Measurements from ENCODE around the gene CFAP61.
"Not testable (repeated sequence)": the region's sequence is repeated elsewhere in the genome, so short reads cannot be mapped to it uniquely, and the experiment has no call there.

CFAP61 gene

DNA sequence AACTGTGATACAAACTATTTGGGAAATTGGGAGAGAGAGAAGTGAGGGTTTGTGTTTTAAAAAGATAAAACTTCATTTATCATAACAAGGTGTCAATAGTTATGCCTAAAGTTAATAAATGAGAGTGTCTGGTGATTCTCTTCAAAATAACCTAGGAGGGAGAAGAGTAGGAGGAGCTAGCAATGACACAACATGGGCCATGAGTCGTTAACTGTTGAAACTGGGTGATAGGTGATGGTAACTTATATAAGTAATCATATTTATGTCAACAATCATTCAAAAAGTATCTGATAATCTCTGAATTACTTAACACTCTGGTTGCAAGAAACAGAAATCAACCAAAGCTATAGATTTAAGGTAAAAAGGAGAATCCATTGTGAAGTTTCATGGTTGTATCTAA is 268.8 kb downstream of the CFAP61 start:
- DNase-seq (ENCODE audit: low read depth in 2 of 2): no peak

DNA sequence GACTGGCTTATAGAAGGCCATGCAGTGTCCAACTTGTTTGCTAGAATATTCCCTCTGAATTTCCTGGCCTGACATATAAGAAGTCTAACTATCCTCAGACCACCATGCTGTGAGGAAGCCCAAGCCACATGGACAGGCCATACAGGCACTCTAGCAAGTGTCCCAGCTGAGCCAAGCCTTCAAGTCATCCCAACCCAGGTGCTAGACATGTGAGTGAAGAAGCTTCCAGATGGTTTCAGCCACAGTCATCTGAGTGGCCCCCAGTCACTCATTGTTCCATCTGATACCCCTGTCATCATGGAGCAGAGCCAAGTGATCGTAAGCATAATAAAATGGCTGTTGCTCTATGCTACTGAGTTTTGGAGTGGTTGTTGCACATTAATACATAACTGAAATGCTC is 269.6 kb downstream of the CFAP61 start:
- DNase-seq (ENCODE audit: low read depth in 2 of 2): no peak

DNA sequence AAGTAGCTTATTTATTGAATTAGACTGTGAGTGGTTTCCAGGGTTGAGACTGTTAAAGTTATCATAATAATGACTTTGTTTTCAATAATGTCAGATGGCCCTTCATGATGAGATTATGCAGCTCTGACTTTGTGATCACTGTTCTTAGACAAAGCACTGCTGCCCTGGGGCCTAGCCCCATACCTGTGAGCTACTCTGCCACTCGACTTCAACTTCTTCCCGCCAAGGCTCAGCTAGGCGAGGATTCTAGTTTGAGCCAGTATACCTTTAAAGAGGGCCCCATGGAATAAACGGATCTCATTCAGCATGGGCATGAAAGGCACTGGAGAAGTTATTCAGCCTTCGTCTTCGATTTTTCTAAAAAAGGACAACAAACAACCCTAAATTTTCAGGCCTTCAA is 270.6 kb downstream of the CFAP61 start:
- no peak for DNase-seq (ENCODE audit: low read depth in 2 of 2)

DNA sequence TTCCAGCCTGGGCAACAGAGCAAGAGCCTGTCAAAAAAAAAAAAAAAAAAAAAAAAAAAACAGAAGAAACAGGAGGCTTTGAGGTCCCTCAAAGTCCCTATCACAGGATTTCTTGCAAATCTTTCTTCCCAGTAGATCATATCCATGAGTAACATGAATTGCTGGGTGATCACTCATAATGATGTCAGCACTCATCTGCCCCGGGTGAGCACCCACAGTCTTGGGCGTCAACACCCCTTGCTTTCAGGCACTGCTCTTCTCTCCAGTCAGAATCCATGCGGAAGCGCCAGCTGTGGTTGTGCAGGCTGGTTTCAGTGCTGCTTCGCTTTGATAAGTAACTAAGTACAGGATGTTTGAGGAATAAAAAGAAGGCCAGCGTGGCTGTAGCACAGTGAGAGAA is 275.4 kb downstream of the CFAP61 start:
- no peak for DNase-seq (ENCODE audit: low read depth in 2 of 2)

DNA sequence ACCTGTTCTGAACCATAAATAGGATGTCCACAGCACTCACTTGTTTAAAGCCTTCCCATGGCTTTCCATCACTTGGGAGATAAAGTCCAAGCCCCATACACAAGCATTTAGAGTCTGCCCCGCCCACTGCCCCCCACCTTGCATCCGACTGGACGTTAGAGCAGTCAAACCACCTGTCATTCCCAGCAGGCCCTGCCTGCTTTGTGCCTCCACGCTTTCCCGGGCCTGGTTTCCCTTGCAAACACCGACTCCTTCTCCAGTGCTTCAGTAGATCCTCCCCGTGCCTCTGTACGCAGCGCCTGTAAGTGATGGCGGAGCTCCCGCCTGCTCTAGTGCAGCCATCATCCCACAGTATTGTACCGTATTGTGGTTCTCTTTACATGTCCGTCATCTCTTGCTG is 277.2 kb downstream of the CFAP61 start:
- DNase-seq (ENCODE audit: low read depth in 2 of 2): no peak

DNA sequence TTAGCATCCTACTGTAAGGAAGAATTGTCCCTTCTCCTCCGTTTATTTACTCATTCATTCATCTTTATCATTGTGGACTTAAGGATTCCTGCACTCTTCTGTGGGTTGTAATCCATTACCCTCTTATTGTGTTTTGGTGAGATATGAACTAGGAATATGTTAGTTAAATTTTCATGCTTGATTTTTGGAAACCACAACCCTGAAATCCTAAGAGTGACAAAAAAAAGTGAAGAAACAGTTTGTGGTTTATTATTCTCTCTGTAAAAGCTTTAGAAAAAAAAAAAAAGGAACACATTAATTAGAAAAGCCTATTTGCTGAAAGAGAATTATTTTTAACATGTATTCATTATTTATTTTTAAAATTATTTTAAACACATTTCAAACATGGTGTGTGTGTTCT is 278.8 kb downstream of the CFAP61 start:
- no peak for DNase-seq (ENCODE audit: low read depth in 2 of 2)

DNA sequence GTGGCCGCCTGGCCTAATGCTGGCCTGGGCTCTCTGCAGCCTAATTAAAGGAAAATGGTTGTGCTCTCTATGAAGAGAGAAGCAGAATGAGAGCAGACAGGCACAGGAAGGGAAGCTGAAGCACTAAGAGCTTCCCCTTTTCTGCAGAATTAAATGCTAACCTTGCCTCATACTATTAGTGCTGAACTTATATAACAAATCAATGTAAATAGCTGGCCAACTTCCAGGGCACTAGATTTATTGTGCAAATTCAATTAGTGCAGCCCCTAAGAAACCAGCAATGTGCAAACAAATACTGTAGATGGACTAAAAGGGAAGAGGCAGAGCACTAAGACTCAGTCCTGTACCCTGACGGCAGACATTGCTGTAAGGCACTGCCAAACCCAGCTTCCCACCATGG is 279.5 kb downstream of the CFAP61 start:
- DNase-seq (ENCODE audit: low read depth in 2 of 2): no peak

DNA sequence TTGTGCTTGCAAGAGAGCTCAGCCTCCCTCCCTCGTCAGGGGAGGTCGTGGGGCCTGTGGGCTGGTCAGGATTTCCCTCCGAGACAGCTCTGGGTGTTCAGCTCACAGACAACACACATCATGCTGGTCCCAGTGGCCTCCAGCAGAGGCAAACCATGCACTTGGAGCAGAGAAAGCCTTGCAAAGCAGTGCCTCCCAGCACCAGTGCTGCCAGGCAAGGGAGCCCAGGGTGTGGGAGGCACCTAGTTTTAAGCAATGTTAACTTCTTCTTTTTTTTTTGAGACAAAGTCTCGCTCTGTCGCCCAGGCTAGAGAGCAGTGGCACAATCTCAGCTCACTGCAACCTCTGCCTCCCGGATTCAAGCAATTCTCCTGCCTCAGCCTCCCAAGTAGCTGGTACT is 281.5 kb downstream of the CFAP61 start:
- DNase-seq (ENCODE audit: low read depth in 2 of 2): no peak

DNA sequence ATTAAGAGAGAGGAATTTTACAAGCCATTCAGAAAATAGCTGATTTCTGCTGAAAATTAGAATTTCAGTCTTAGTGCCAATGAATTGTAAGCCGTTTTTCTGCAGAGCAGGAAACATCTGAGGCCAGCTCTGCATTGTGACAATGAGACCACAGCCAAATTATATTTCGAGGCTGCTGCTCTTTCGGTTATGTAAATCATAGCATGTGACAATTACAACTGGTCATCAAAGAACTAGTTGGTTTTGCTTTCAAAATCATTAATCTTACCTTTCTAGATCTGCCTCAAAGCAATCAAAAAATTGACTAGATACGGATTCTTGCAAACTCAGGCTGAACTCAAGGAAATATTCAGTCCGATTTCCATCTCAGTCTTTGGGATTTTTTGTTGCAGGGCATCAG is 282.2 kb downstream of the CFAP61 start:
- no peak for DNase-seq (ENCODE audit: low read depth in 2 of 2)

DNA sequence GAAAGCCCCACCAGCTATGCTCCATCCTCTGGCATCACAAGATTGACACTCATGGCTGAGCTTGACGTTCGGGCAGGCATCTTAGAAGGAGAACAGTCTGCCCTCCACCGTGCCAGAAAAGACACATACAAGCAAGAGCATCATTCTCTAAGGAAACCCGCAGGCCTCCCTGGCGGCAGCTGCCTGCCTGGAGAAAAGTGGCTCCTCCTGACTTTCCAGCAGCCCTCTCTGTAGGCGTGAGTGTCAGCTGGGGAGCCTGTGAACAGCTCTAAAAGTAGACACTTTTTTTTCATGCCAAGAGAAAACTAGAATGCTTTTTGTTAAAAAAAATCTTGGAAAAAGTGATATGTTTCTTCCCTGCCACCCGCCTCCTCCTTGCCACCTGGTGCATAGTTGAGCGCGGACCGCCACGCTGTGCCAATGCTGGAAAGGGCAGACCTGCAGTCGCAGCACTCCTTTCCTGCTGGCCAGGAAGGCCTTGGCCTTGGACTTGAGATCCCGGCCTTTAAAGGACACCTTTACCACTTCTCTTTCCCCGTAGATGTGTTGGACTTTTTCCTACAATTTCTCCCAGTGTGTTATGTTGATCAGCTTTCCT is 285.9 kb downstream of the CFAP61 start:
- no peak for DNase-seq (ENCODE audit: low read depth in 2 of 2)

DNA sequence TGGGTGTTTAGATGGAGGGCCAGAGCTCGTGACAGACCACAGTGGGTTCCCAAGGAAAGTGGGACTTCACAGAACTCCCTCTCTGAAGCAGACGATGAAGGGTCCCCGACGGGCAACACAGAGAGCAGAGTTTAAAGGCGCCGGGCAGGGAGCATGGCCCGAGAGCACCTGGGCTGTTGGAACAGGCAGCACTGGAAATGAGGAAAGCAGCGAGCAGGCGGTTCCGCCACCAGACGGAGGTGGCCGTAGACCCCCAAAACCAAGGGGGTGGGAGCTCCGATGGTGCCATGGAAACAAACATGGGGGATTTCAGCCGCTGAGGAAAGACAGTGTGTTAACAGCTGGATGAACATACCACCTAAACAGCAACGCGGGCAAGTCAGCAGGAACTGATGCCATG is 288.1 kb downstream of the CFAP61 start:
- DNase-seq (ENCODE audit: low read depth in 2 of 2): no peak

DNA sequence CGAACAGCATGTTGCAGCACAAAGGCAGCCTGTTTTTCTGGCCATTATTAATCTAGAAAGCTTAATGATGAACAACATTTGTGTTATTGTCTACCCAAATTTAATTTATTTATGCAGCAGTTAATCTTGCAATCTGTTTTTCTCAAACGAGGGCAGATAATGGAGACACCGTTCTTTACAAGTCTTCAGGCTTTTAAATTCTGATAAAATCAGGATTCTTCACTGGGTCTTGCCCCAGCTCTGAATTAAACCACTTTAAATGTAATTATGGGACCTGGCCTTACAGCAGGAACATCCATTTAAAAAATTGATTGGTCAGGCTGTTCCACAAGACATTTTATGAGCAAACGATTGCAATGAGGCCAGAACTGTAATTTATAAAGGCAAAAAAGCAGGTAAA is 289.0 kb downstream of the CFAP61 start:
- DNase-seq (ENCODE audit: low read depth in 2 of 2): no peak

DNA sequence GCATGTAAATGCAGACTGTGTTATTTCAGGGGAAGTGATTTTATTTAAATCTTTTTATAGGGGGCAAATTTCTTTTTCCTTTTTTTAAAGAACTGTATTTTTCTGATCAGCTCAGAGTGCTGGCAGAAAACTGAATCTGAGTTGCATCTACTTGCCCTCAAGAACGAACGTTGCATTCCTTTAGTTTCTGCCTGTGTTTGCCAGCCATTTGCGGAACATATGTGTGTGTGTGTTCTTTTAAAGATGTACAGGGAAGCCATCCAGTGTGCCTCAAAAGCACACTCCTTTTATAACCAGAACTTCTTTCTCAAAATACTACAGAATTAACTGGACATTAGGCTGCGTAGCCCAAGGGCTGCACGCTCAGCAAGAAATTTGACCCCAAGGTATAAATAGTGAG is 289.7 kb downstream of the CFAP61 start:
- no peak for DNase-seq (ENCODE audit: low read depth in 2 of 2)

DNA sequence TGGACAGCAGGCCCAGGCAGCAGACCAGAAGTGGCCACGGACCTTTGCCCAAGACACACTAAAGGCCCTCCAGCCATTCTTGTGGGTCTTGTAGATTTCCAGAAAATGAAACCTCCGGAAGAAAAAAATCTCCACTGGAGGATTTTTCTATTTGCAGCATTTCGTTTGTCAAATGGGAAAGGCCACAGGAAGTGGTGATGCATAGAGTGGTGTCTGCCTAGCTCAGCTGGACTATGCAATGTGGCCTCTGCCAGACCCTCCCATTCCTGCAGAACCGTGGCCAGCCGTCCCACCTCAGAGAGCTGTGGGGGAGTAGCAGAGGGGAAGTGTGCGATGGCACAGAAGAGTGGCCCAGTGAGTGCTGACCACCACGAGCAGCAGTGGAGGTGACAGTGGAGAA is 291.6 kb downstream of the CFAP61 start:
- DNase-seq (ENCODE audit: low read depth in 2 of 2): no peak

DNA sequence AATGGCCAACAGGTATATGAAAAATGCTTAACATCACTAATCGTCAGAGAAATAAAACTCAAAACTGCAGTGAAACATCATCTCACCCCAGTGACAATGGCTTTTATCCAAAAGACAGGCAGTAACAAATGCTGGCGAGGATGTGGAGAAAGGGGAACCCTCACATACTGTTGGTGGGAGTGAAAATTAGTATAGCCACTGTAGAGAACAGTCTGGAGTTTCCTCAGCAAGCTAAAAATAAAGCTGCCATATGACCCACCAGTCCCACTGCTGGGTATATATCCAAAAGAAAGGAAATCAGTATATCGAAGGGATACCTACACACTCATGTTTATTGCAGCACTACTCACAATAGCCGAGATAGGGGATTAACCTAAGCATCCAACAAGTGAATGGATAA is 292.1 kb downstream of the CFAP61 start:
- DNase-seq (ENCODE audit: low read depth in 2 of 2): no peak

DNA sequence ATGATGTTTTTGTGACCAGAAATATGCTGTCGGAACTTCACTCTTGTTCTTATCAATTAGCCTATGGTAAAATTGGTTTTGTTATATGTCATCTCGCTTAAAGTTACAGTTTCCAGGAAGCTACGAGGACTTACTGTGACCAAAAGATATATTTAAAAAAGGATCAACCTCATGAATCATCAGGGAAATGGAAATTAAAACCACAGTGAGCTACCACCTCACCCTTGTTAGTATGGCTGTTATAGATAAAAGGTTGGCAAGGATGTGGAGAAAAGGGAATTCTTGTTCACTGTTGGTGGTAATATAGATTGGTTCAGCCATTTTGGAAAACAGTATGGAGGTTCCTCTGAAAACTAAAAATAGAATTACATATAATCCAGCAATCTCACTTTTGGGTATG is 301.2 kb downstream of the CFAP61 start:
- DNase-seq (ENCODE audit: low read depth in 2 of 2): no peak

DNA sequence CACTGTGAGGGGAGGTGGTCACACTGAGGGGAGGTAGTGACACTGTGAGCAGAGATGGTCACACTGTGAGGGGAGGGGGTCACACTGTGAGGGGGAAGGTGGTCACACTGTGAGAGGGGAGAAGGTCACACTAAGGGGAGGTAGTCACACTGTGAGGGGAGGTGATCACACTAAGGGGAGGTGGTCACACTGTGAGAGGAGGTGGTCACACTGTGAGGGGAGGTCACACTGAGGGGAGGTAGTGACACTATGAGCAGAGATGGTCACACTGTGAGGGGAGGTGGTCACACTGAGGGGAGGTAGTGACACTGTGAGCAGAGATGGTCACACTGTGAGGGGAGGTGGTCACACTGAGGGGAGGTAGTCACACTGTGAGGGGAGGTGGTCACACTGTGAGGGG is 303.2 kb downstream of the CFAP61 start:
- not testable (repeated sequence) for DNase-seq (ENCODE audit: low read depth in 2 of 2)

DNA sequence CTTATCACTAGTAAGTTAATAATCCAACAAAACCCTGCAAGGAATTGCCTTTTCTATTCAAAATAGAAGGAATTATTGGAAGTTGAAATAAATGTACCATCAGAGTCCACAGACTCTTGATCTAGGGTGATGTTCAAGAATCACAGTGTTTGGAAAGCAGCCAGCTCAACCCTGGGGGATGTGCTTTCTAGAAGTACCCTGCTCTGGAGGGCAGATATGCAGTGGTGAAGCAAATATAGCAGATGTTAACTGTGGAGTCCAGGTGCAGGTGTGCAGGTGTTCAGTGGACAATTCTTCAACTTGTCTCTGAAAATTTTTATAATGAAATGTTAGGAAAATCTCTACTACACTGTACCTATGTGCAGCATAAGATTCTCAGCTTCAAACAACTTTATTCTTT is 306.5 kb downstream of the CFAP61 start:
- DNase-seq (ENCODE audit: low read depth in 2 of 2): no peak

DNA sequence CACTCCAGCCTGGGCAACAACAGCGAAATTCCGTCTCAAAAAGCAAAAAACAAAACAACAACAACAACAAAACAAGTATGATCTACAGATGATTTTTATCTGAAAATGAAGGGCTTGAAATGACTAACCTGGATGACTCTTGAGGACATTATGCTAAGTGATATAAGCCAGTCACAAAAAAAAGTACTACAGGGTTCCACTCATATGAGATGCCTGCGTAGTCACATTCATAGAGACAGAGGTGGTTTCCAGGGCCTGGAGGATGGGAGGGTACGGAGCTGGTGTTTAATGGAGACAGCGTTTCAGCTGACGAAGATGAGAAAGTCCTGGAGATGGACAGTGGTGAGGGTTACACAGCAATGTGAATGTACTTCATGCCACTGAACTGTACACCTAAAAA is 307.3 kb downstream of the CFAP61 start:
- DNase-seq (ENCODE audit: low read depth in 2 of 2): no peak

DNA sequence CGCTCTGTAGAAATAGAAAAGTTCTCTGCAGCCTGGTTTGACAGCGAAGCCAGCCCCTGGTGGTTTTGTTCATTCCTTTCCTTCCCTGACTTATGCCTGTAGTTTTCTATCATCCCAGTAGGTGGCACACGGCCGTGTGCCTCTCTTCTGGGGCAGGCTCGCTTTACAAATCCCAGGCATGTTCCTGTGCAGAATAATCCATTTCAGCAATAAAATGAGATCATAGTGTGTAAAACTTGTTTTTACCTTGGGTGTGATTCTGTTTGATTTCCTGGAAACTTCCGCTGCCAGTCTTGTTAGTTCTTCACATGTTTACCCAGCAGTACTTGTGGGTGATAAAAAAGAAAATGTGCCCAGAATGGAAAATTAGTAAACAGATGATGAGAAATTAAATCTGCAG is 308.1 kb downstream of the CFAP61 start:
- no peak for DNase-seq (ENCODE audit: low read depth in 2 of 2)

DNA sequence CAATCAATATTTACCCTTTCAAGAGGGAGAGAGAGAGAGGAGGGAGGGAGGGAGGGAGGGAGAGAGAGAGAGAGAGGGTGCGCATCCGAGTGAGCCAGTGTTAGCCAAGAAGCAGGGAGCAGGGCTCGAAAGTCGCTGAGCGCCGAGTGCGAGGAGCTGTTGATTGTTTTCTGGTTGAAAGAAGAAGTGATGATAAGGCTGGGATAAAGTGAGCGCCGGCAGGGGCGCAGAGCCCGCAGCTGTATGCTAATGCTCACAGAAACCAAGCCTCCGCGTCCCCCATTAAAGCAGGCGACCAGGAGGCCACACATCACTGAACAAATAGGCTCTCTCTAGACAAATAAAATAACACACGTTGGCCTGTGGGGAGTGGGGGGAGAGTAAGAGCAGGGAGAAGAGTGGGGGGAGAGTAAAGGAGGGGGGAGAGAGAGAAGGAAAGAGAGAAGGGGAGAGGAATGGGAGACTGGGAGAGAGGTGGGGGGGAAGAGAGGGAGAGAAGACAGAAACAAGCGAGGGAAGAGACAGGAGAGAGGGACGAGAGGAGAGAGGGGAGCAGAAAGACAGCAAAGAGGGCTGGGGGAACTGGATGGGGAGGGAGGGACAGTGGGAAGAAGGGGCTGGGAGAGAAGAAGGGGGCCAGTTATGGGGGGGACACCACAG is 310.6 kb downstream of the CFAP61 start:
- DNase-seq (ENCODE audit: low read depth in 2 of 2): no peak

DNA sequence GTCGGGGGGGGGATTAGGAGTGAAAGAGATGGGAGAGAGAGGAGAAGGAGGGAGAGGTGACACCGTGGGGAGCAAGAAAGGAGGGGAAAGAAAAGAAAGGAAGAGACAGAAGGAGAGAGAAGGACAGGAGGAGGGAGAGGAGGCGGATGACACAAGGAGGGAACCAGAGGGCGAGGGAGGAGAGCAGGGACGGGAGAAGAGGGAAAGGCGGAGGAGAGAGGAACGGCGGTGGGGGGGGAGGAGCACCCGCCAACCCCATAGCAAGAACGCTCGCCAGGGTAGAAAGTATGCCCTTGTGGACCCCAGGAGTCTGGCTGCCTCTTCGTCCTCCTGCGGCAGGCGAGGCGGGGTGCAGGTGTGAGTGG is 311.1 kb downstream of the CFAP61 start:
- DNase-seq (ENCODE audit: low read depth in 2 of 2): no peak

DNA sequence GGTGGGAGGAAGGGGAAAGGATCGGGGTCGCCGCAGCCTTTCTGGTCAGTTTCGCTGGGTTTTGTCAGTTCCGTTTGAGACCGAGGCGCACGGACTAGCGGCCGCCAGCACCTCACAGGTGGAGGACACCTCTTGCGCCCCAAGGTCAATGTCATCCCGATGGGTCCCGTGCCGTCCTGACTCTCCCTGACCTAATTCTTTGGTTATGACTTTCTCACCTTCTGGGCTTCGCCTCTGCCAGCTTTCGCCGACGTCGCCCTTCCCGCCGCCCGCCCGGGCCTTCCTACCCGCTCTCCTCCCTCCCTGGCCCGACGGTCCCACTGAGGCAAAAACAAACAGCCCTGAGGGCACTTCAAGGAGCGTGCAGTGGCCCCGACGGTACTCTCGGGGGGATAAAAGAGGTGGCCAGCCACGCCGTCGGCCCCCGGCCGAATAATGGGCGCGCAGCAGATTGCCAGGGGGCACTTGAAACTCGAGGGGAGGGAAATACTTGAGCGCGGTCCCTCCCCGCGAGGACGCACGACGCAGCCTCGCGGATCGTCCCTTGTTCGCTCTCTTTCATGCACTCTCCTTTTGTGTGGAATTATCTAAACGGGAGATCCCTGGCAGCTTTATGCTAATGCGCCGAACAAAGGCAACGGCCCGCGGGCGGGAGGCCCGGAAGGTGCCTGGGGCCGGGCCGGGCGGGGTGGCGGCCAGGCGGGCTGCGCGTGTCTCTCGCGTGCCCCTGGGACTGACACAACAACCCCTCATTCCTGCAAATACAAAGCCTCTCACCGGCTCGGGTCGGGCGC is 311.7 kb downstream of the CFAP61 start:
- no peak for DNase-seq (ENCODE audit: low read depth in 2 of 2)
